HEK293 (cell line): Measurements from ENCODE around the gene TMEM222.

Source experiments
- CTCF ChIA-PET: fragments of 350-600 bp; formaldehyde crosslinking; extraction: SDS; loops from one replicate; lab custom pipeline; 2021; ENCODE audit warnings: antibody characterized with exemption; lab: Yijun Ruan, JAX
- POLR2A ChIA-PET: fragments of 300-600 bp; formaldehyde crosslinking; extraction: SDS; loops from one replicate; lab custom pipeline; 2020; ENCODE audit warnings: antibody characterized with exemption, inconsistent platforms; lab: Yijun Ruan, JAX
- H3K27ac ChIP-seq: fragments of 200-500 bp; sonication (Bioruptor generic); 2 replicates; pipeline ENCODE4 v1.5.1; 2014; ENCODE audit warnings: low read depth, low read length, control low read depth, inconsistent platforms; ENCODE audit errors: extremely low read depth
- H3K36me3 ChIP-seq, 2 experiments: fragments of 200-500 bp in 1 of 2; sonication (Bioruptor generic) in 1 of 2; 1 replicate in 1 of 2; 2 replicates in 1 of 2; pipeline ENCODE4 v1.5.1; 2014 to 2017; ENCODE audit warnings: inconsistent platforms in 2 of 2, low read length in 2 of 2; ENCODE audit not compliant: control insufficient read depth in 2 of 2, insufficient read depth in 1 of 2
- H3K4me1 ChIP-seq: fragments of 200-500 bp; sonication (Bioruptor generic); 2 replicates; pipeline ENCODE4 v1.5.1; 2014; ENCODE audit warnings: mild to moderate bottlenecking, low read length, inconsistent platforms; ENCODE audit not compliant: control insufficient read depth, insufficient read depth
- H3K4me3 ChIP-seq: 2 replicates; pipeline ENCODE4 v1.5.1; 2011; ENCODE audit warnings: low read depth, mild to moderate bottlenecking, control low read depth, low read length, moderate library complexity
- H3K9me3 ChIP-seq: fragments of 200-500 bp; sonication (Bioruptor generic); 2 replicates; pipeline ENCODE4 v1.5.1; 2014; ENCODE audit warnings: low read depth, low read length, inconsistent platforms; ENCODE audit not compliant: control insufficient read depth, insufficient read depth
- HOXD13 ChIP-seq: sonication (generic); formaldehyde crosslinking; IDR thresholded peaks from 2 replicates; pipeline ENCODE4 v1.8.0; 2022; ENCODE audit warnings: missing genetic modification reagents, borderline replicate concordance
- KLF10 ChIP-seq: fragments of 450-650 bp; IDR thresholded peaks from 2 replicates; pipeline ENCODE4 v1.5.1; 2018; ENCODE audit warnings: missing biosample characterization, mild to moderate bottlenecking, missing genetic modification characterization
- REPIN1 ChIP-seq: fragments of 450-650 bp; formaldehyde crosslinking; IDR thresholded peaks from 2 replicates; pipeline ENCODE4 v1.5.1; 2017; ENCODE audit warnings: missing biosample characterization, missing genetic modification characterization, low read depth
- ZFP41 ChIP-seq: fragments of 450-650 bp; formaldehyde crosslinking; IDR thresholded peaks from 2 replicates; pipeline ENCODE4 v1.5.1; 2016; ENCODE audit warnings: missing biosample characterization, missing genetic modification characterization, borderline replicate concordance
- ZIC2 ChIP-seq: fragments of 450-650 bp; formaldehyde crosslinking; IDR thresholded peaks from 2 replicates; pipeline ENCODE4 v1.5.1; 2016; ENCODE audit warnings: missing biosample characterization, missing genetic modification characterization
- ZNF214 ChIP-seq: fragments of 450-650 bp; formaldehyde crosslinking; IDR thresholded peaks from 2 replicates; pipeline ENCODE4 v1.5.1; 2017; ENCODE audit warnings: missing biosample characterization, mild to moderate bottlenecking, missing genetic modification characterization, borderline replicate concordance
- ZNF274 ChIP-seq, 2 experiments: fragments of 200-500 bp in 1 of 2; fragments of 450-650 bp in 1 of 2; sonication (Bioruptor generic) in 1 of 2; formaldehyde crosslinking in 1 of 2; IDR thresholded peaks; 2 replicates each; pipeline versions ENCODE4 v1.5.1 to v1.6.1; 2014 to 2016; ENCODE audit warnings: borderline replicate concordance in 1 of 2, inconsistent platforms in 1 of 2, low read length in 1 of 2, missing biosample characterization in 1 of 2, missing genetic modification characterization in 1 of 2
- ZNF341 ChIP-seq: fragments of 450-650 bp; formaldehyde crosslinking; IDR thresholded peaks from 2 replicates; pipeline ENCODE4; 2016; ENCODE audit warnings: low read depth, missing biosample characterization, missing genetic modification characterization
- ZNF426 ChIP-seq: fragments of 450-650 bp; formaldehyde crosslinking; IDR thresholded peaks from 2 replicates; pipeline ENCODE4 v1.5.1; 2017; ENCODE audit warnings: missing biosample characterization, missing genetic modification characterization, mild to moderate bottlenecking, inconsistent platforms, moderate library complexity
- ZNF530 ChIP-seq: fragments of 450-650 bp; formaldehyde crosslinking; IDR thresholded peaks from 2 replicates; pipeline ENCODE4 v1.5.1; 2016; ENCODE audit warnings: low read depth, missing biosample characterization, missing genetic modification characterization
- ZNF600 ChIP-seq: fragments of 450-650 bp; formaldehyde crosslinking; IDR thresholded peaks from 2 replicates; pipeline ENCODE4 v1.5.1; 2016; ENCODE audit warnings: missing biosample characterization, missing genetic modification characterization
- ZNF621 ChIP-seq: fragments of 450-650 bp; formaldehyde crosslinking; IDR thresholded peaks from 2 replicates; pipeline ENCODE4 v1.5.1; 2017; ENCODE audit warnings: missing biosample characterization, missing genetic modification characterization
- TF ChIP-seq, protein P1 (sequence below): fragments of 450-650 bp; formaldehyde crosslinking; IDR thresholded peaks from 2 replicates; pipeline ENCODE4 v1.5.1; 2016; ENCODE audit warnings: missing biosample characterization, missing genetic modification characterization
- TF ChIP-seq, protein P2 (sequence below): fragments of 450-650 bp; formaldehyde crosslinking; IDR thresholded peaks from 2 replicates; pipeline ENCODE4 v1.5.1; 2016; ENCODE audit warnings: missing biosample characterization, missing genetic modification characterization, borderline replicate concordance
- TF ChIP-seq, protein P3 (sequence below): fragments of 450-650 bp; formaldehyde crosslinking; IDR thresholded peaks from 2 replicates; pipeline ENCODE4 v1.5.1; 2016; ENCODE audit warnings: missing biosample characterization, missing genetic modification characterization

TMEM222 gene

DNA sequence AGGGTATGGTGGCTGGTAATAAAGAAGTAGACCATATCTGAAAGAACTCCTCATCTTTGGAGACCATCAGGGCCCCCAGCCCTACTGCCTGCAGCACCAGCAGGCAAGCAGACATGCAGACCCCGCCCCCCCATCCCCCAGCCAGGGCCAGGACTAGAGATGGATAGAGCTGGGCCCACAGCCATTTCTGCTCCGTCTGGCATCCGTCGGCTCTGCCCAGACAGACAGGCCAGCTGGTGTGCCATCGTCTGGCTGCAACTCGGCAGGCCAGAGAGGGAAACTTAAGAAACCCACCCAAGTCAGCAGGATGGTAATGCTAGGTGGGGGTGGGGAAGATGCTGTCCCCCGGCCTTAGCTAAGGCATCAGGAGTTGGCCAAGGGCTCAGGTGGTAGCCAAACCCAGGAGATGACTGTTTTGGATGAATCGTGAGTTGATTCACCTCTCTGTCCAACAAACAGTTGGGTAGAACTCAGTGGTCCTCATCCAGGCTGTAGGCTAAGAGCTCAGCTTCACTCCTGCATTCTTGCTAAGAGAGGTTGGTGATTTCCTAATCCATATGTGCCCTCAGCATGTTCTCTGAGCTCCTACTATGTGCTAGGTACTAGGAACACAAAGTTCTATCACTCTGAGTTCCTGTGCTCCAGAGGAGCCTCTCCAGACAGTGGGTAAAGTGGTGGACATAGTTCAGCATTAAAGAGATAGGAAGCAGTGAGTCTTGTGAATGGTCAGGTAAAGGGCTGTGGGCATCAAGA, 23.2 kb upstream of the TMEM222 start:
- peaks cover 9 to 96% of the 10 kb centered on the region in 2 experiments; a peak in 2 of 3 replicates for H3K36me3 ChIP-seq
- H3K4me1 ChIP-seq, result no peaks in the 10 kb centered on the region
- ChIA-PET CTCF (interaction anchor here (0.5 to 9.8 kb wide), 27 partner anchors 12 to 1508 kb away, joined by 3 to 202 read pairs (median 5); partner anchors contain the start of genes AHDC1, CD164L2, GPR3 and MAP3K6), POLR2A (interaction anchor here (1.1 to 1.4 kb wide), 2 partner anchors 67 to 101 kb away, joined by 3 read pairs; no protein-coding TSS in a partner anchor)
- H3K4me3 ChIP-seq, result no peak overlapping the region
- no peaks in the 10 kb centered on the region for H3K9me3 ChIP-seq
- TF ChIP-seq ZNF530 (tag by site-specific recombination) (no peak), REPIN1 (tag by site-specific recombination) (no peak), ZNF274 (IDR thresholded peaks at IDR 0.05; ENCODE audit: low read length) (no peak), ZNF274 (tag by site-specific recombination; IDR thresholded peaks at IDR 0.05; ENCODE audit: borderline replicate concordance) (no peak), ZFP41 (no peak), HOXD13 (CRISPR knock-in tag) (no peak), ZNF214 (tag by site-specific recombination) (no peak), KLF10 (no peak)
- TF ChIP-seq, protein P1, sequence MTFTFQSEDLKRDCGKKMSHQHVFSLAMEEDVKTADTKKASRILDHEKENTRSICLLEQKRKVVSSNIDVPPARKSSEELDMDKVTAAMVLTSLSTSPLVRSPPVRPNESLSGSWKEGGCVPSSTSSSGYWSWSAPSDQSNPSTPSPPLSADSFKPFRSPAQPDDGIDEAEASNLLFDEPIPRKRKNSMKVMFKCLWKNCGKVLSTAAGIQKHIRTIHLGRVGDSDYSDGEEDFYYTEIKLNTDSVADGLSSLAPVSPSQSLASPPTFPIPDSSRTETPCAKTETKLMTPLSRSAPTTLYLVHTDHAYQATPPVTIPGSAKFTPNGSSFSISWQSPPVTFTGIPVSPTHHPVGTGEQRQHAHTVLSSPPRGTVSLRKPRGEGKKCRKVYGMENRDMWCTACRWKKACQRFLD (tag by site-specific recombination), result no peak
- TF ChIP-seq, protein P2, sequence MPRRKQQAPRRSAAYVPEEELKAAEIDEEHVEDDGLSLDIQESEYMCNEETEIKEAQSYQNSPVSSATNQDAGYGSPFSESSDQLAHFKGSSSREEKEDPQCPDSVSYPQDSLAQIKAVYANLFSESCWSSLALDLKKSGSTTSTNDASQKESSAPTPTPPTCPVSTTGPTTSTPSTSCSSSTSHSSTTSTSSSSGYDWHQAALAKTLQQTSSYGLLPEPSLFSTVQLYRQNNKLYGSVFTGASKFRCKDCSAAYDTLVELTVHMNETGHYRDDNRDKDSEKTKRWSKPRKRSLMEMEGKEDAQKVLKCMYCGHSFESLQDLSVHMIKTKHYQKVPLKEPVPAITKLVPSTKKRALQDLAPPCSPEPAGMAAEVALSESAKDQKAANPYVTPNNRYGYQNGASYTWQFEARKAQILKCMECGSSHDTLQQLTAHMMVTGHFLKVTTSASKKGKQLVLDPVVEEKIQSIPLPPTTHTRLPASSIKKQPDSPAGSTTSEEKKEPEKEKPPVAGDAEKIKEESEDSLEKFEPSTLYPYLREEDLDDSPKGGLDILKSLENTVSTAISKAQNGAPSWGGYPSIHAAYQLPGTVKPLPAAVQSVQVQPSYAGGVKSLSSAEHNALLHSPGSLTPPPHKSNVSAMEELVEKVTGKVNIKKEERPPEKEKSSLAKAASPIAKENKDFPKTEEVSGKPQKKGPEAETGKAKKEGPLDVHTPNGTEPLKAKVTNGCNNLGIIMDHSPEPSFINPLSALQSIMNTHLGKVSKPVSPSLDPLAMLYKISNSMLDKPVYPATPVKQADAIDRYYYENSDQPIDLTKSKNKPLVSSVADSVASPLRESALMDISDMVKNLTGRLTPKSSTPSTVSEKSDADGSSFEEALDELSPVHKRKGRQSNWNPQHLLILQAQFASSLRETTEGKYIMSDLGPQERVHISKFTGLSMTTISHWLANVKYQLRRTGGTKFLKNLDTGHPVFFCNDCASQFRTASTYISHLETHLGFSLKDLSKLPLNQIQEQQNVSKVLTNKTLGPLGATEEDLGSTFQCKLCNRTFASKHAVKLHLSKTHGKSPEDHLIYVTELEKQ (tag by site-specific recombination), result no peak
- no peak overlapping the region for H3K27ac ChIP-seq

DNA sequence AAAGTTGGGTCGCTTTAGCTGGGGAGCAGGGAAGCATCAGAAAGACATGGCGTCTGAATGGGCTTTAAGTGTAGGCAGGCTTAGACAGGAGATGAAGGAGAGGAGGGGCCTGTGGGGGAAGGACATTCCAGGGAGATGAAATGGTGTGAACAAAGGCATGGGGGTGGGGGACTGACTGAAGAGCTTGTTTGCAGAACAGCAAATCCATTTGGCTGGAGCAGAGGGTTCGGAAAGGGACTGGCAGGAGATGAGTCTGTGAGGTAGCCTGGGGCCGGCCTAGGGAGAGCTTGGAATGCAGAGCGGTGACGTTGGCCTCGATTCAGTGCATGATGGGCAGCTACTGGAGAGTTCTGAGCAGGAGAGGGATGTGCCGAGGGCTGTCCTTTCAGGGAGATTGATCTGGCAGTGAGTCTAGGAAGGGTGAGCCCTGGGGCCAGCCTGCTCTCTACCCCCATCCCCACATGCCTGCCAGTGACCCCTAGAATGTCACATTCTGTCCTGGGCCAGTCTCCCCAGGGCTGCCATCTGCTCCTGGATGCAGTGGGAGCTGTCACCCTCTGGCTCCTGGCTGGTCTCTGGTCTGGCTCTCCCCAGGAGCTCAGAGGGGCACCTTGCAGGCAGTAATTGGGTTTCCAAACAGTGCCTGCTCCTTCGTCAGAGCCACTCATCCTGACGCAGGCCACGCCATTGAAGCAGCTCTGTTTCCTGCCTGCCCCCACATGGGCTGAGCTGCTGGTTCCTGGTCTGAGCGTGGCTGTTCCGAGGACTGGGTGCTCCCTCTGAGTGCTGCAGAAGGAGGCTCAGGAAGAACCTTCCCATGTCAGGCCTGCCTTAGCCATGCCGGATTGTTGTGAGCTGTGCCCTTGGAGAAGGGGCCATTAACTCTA, 22.3 kb upstream of the TMEM222 start:
- POLR2A ChIA-PET, result interaction anchor here (1.4 kb wide), 1 partner anchor 66 kb away, joined by 3 read pairs; no protein-coding TSS in a partner anchor
- H3K27ac ChIP-seq, result no peak overlapping the region
- no peaks in the 10 kb centered on the region for H3K4me1 ChIP-seq
- no peaks in the 10 kb centered on the region for H3K9me3 ChIP-seq
- no peak overlapping the region for H3K4me3 ChIP-seq
- CTCF ChIA-PET, result interaction anchor here (0.5 to 9.8 kb wide), 34 partner anchors 11 to 1507 kb away, joined by 3 to 202 read pairs (median 5); partner anchors contain the start of genes AHDC1, CD164L2, GPR3 and MAP3K6
- H3K36me3 ChIP-seq, result peaks cover 9 to 96% of the 10 kb centered on the region in 2 experiments; a peak in 2 of 3 replicates
- peak; percentile 67 for TF ChIP-seq ZNF341
- TF ChIP-seq ZIC2, result 0 out of 2 replicates have a peak, but pooled peaks have one; percentile 5
- TF ChIP-seq, protein P3, sequence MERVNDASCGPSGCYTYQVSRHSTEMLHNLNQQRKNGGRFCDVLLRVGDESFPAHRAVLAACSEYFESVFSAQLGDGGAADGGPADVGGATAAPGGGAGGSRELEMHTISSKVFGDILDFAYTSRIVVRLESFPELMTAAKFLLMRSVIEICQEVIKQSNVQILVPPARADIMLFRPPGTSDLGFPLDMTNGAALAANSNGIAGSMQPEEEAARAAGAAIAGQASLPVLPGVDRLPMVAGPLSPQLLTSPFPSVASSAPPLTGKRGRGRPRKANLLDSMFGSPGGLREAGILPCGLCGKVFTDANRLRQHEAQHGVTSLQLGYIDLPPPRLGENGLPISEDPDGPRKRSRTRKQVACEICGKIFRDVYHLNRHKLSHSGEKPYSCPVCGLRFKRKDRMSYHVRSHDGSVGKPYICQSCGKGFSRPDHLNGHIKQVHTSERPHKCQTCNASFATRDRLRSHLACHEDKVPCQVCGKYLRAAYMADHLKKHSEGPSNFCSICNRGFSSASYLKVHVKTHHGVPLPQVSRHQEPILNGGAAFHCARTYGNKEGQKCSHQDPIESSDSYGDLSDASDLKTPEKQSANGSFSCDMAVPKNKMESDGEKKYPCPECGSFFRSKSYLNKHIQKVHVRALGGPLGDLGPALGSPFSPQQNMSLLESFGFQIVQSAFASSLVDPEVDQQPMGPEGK (tag by site-specific recombination), result 0 out of 2 replicates have a peak, but pooled peaks have one; percentile 18
- TF ChIP-seq ZNF426 (tag by site-specific recombination), result no peak
- no peak for TF ChIP-seq ZNF621 (tag by site-specific recombination)
- TF ChIP-seq ZNF600 (tag by site-specific recombination), result peak; percentile 57; the same call in 1 of the 2 replicates
